ENCODE data around the gene WAPL.

- no peak for TF ChIP-seq POLR2A (IDR thresholded peaks at IDR 0.05)
- TF ChIP-seq CTCF (IDR thresholded peaks at IDR 0.05), result no peak
- TF ChIP-seq POLR2AphosphoS5 (IDR thresholded peaks at IDR 0.05), result no peak
Measured at GRCh38 chr10:86486856-86487255, 34.7 kb downstream of the WAPL start.

Measured in sigmoid colon (tissue), 4 donors.